GM21515 (cell line): ENCODE results near the gene CEP43.

Source experiments
- ATAC-seq: cut with Tn5 transposase; IDR thresholded peaks from one replicate; pipeline ENCODE4 v1.9.1; 2021; ENCODE audit not compliant: unreplicated experiment

CEP43 gene, protein sequence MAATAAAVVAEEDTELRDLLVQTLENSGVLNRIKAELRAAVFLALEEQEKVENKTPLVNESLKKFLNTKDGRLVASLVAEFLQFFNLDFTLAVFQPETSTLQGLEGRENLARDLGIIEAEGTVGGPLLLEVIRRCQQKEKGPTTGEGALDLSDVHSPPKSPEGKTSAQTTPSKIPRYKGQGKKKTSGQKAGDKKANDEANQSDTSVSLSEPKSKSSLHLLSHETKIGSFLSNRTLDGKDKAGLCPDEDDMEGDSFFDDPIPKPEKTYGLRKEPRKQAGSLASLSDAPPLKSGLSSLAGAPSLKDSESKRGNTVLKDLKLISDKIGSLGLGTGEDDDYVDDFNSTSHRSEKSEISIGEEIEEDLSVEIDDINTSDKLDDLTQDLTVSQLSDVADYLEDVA

DNA sequence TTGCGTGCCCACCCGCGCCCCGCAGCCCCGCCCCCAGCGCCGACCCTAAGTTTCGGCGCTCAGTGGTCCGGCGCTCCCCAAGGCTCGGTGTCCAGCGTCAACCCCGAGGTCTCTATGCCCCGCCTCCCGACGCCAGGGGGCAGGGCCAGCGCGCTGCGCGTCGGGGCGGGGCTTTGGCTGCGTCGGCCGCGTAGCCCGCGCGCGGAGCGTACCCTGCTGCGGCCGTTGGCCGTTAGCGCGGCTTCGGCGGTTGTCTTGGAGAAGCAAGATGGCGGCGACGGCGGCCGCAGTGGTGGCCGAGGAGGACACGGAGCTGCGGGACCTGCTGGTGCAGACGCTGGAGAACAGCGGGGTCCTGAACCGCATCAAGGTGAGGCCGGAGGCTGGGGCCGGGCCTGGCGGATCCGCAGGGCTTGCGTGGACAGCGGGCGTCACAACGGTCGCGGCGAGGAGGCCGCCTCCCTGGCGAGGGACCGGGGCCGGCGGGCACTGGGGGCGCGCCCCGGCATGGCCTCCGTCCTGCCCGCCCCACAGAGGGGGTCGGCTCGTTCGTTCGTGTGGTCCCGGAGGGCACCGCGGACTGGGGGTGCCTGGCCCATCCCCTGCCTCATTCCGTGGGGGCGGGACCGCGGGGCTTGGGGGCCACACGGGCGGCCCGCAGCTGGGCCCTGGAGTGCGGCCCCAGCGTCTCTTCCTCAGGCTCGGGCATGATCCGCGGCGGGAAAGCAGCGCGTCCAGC lies at the start of gene CEP43:
TSS of gene CEP43 (plus strand) at position 253 of the 739 bp plus-strand sequence. CDS start at position 269, 16 bp downstream.
- ATAC-seq = peak; percentile 88

DNA sequence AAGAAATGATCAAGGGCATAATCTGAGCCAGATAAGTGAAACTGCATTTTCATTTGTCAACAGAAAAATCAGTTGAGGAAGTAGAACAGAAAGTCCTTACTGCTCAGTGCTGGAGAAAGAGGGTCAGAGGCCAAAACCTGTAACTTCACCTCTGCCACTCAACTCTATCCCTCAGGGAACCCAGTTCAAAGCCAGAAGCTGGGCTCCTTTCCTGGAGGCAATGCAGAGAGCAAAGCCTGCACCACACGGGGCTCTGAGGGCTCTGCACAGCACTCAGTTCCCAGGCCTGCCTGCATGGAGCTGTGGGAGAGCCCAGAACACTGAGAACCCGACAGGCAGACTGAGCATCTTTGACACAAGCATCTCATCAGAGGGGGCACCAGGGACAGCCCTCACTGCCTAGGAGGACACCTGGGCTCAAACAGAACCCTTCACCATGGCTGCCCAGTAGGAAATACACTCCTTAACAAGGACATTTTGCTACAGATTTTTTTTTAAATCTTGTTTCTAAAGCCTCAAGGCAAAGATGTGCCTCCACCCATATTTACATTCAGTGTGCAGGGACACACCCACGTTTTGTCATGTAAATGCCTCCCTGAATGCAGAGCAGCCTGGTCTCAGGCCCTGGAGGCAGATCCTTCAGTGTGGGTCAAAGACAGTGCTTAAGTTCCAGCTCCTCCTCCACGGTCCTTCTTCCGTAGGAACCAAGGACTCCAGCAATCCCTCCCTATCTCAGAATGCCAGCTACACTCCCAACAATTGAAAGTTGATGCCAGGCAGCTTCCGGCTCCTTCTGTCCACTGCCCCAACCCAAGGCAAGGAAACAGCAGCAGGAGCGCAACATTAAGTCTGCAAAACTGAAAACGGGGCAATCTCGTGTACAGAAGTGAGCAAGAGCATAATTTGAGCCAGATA lies 49.4 kb upstream of the CEP43 start:
- peak; percentile 8 for ATAC-seq

DNA sequence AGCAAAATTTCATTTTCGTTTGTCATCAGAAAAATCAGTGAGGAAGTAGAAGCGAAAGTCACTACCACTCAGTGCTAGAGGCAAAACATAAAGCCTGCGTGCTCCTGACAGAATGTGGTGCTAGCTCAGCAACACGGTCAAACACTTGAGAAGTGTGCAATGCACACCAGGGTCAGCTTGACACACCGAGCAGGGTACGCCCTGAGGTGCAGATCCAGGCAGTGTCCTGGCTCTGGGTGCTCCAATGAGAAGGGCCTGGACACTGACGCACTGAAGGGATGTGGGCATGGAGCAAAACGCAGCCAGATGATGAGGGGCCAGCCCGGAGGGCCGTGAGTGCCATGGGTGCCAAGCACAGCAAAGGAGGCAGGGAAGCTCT lies 48.8 kb upstream of the CEP43 start:
- peak; percentile 51 for ATAC-seq

DNA sequence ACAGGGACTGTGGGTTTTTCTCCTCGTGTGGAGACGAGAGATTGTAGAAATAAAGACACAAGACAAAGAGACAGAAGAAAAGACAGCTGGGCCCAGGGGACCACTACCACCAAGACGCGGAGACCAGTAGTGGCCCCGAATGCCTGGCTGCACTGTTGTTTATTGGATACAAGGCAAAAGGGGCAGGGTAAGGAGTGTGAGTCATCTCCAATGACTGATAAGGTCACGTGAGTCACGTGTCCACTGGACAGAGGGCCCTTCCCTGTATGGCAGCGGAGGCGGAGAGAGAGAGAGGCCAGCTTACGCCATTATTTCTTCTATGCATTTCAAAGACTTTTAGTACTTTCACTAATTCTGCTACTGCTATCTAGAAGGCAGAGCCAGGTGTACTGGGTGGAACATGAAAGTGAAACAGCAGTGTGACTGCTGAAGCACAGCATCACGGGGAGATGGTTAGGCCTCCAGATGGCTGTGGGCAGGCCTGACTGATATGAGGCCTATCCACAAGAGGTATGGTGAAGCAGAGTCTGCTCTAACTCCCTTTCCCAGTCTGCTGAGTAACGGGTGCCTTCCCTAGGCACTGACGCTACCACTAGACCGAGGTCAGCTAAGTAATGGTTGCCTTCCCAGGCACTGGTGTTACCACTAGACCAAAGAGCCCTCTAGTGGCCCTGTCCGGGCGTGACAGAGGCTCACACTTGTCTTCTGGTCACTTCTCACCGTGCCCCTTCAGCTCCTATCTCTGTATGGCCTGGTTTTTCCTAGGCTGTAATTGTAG lies 48.1 kb upstream of the CEP43 start:
- ATAC-seq = peak; percentile 87

DNA sequence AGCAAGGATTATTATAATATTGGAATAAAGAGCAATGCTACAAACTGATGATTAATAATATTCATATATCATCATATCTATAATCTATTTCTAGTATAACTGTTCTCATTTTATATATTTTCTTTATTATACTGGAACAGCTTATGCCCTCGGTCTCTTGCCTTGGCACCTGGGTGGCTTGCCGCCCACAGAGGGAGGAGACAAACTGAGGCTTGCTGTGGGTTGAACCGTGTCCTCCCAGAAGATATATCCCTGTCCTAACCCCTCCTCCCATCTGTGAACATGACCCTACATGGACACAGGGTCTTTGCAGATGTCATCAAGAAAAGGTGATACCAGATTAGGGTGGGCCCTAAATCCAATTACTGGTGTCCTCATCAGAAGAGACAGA lies 47.5 kb upstream of the CEP43 start:
- no peak for ATAC-seq

DNA sequence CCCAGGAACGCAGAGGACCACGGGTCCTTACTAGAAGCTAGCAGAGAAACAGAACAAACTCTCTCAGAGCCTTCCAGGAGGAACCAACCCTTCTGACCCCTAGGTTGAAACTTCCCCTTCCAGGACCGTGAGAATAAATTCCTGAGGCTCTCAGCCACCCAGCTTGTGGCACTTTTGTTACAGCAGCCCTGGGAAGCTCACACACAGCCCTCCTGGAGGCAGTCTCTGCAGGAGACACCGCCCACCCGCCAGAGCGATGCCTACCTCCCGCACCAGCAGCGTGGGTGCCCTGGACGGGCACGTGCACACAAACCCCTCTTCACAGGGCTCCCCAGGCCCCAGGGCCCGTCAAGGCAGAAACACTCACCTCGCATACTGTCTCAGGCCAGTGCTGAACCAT lies 47.1 kb upstream of the CEP43 start:
- ATAC-seq = no peak

DNA sequence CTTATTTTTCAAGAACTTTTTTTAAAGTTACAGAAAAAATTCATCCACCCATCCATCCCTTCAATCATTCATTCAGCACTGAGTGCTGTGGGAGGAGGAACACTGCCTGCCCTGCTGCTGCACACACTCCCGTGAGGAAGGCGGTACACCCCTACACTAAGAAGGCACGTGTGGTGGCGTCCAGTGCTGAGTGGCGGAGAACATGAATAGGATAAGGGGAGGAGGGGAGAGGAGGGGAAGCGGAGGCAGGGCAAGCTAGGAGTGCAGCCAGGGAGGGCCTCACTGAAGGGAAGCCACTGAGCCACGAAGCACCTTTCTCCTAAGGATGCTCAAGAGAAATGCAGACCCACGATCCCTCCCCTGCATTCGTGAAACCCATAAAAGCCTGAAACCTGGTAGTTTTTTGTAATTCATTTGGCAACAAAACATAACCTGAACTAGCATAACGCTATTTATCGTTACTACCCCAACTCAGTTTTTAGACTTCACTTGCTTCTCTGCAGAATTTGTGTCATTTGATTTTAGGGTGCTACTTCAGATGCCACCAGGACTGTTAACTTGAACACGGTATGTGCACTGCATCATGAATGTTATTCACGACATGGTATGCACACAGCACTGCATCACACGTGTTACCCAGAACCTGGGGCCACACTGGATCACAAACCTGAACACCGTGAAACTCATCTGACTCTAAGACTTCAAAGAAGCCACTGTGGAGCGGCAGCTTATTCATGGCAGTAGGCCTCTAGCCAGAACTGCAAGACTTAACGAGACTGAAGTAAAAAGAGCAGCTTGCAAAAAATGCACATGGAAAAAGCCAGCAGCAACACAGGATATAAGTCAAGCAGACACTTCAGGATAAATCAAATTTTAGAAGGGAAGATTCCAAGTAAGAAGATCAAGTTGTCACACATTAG lies 46.4 kb upstream of the CEP43 start:
- ATAC-seq = no peak

DNA sequence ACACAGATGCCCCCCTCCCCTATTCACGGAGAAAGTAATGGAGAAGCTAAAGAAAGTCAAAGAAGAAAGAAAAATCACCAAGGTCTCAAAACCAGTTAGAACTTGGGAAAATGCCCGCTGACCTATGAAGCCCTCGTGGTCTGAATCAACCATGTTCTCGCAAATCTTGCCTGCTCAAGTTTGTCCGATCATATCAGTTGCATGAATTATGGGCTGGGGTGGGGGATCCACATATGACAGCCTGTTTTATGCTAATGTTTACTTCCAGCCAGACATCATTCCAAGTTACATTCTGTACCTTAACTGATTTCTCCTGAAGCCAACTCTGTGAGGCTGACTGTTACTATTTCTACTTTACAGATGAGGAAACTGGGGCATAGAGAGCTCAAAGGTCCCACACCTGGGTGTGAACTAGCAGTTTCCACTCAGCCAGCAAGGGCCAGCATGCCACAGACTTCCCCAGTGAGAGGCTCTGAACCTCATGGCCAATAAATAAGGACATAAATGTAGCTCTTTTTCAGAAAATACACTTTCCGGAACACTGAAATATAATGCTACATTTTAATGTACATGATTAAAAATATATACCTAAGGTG lies 45.0 kb upstream of the CEP43 start:
- ATAC-seq = no peak

DNA sequence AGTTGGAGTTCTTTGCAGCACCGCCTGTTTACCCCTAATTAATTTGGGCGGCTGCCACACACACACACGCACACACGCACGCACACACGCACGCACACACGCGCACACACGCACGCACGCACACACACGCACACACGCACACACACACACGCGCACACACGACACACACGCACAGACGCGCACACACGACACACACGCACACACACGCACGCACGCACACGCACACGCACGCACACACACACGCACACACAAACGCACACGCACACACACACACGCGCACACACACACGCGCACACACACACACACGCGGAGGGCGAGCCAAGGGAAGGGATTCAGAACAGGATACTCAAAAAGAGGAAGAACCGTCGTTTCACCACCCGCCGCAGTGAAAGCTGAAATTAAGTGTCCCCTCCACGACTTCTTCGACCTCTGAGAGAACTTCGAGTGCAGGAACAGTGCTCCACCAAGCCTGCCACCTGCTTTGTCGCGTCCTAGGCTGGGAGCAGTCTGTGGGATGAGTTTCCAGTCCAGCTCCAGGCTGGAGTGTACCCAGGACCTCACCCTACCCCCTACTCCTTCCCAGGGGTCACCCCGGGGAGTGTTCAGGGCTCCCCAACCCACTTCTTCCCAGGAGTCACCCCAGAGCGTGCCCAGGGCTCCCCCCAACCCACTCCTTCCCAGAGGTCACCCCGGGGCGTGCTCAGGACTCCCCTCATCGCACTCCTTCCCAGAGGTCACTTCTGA lies 43.9 kb upstream of the CEP43 start:
- no peak for ATAC-seq

DNA sequence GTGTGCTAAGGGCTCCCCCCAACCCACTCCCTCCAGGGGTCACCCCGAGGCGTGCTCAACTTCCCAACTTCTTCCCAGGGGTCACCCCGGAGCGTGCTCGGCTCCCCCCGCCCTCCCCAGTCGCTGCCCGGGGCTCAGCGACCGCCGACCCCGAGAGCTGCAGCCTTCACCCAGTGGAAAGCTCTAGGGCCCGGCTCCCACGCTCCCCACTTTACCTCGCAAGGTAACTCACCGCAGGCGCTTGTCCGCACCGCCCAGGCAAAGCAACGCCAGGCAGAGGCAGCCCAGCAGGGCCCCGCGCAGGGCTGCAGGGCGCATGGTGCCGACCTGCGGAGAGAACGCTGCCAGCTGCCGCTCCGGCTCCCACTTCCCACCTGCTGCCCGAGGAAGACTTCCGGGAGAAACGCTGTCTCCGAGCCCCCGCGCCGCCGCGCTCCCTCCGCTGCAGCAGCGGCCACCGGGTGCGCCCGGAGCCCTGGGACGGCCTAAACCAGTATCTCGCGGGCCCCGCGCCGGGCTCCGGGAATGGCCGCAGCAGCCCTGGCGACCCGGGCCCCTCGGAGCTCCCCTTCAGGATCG lies 43.2 kb upstream of the CEP43 start:
- peak; percentile 1 for ATAC-seq

DNA sequence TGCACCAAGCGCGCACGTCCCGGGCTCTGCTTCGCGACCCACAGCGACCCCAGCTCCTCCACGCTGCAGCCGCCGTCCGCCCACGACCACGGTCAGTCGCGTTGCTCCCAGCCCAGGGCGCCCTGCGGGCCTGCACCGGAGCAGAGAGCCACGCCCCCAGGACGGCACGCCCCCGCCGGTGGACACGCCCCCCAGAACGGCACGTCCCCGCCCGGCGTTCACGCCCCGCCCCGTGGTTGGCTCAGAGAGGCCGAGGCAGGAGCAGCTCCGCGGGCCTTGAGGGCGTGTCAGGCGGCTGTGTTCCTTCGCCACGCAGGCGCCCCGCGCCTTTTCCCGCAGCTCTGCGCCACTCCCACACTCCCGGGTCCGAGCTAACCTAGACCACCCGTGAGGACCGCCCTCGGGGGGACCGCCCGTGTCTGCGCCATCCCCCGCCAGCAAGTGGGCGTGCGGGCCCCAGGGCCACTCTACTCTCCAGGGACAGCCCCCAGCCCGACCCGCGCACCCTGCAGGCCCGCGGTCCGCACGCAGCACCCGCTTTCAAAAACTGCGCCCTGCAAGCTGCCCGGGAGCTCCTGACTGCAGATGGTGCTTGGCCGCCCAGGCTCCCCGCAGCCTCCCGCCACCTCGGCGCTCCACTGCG lies 42.6 kb upstream of the CEP43 start, which contains the start of gene RNASET2:
TSS of gene RNASET2 (minus strand) at position 107 of the 643 bp plus-strand sequence. CDS start 368 bp downstream, outside the sequence.
- peak; percentile 68 for ATAC-seq

DNA sequence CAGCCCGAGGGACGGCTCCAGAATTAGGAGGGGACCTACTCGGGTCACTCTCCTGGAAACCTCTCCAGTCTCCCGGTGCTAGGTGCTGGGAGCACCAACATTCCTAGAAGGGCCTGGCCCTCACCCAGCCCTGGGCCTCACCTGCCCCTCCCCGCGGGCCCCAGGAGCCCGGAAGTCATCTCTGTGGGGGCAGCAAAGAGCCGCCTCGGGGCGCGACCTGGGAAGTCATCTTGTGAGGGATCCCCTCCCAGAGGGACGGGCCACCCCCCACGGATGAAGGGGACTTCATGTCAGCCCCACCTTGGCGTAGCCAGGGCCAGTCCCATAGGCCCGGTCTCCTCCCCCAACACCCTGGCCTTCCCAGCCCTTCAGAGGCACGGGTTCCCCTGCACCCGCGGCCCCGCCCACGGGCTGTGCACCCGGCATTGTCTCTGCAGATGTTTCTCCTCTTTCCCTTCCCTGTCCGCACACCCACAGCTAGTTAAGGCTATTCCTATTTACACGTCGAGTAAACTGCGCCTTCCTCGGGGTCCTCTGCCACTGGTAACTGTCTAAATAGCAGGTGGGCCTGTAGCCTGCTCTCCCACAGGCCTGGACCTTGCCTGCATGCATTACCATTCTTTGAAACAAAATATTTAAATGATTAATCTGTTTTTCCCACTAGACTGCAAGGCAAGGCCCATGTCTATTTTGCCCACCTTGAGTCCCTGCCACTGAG lies 42.0 kb upstream of the CEP43 start:
- ATAC-seq = peak; percentile 37

DNA sequence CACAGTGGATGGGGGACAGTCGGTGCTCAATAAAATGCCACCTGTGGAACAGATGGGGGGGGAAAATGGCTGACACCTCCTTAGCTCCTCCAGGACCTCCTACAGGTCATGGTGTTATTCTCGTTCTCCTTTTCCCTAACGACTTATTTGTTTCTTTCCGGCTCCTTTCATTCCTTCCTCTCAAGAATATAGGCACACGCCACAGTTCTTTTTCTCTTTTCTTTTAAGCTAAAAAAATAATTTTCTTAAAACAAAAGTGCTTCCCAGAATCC lies 41.5 kb upstream of the CEP43 start:
- ATAC-seq = no peak

DNA sequence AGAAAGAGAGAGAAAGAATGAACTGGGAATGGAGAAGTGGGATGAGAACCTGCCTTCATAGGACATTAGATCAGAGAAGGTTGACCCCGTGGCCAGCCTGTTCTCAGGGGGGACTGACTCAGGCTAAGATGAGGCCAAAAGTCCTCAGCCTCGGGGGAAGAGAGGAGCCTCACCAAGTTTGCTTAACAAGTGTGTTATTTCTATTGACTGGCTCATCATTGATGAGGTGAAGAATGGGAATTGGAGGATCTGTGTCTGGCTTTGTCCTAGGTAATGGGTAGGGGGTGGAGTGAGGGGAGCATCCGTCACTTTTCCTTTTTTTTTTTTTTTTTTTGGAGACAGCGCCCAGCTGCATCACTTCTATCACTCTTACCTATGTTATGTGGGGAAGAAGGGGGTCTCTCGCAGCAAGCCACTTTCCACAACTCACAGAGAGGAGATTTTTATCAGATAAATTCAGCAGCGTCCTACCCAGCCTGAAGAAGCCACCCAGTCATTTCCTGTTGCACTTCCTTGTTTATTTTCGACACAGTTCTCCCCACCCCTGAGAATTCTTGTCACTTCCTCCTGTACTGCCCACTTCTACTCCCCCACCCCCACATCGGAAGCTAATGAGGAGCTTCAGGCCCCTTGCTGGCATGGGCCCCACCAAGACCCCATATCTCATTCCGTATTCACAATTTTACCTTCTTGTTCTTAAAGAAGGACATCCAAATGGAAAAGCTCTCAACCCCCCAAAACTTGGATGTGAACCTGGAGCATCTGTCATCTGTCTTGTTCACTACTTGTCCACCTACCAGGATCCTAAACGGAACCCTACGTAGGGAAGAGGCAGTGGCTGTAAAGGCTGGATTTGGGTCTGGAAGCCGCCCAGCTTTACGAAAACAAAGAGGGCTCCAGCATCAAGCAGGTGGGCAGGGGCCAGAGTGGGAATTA lies 40.0 kb upstream of the CEP43 start:
- peak; percentile 32 for ATAC-seq

DNA sequence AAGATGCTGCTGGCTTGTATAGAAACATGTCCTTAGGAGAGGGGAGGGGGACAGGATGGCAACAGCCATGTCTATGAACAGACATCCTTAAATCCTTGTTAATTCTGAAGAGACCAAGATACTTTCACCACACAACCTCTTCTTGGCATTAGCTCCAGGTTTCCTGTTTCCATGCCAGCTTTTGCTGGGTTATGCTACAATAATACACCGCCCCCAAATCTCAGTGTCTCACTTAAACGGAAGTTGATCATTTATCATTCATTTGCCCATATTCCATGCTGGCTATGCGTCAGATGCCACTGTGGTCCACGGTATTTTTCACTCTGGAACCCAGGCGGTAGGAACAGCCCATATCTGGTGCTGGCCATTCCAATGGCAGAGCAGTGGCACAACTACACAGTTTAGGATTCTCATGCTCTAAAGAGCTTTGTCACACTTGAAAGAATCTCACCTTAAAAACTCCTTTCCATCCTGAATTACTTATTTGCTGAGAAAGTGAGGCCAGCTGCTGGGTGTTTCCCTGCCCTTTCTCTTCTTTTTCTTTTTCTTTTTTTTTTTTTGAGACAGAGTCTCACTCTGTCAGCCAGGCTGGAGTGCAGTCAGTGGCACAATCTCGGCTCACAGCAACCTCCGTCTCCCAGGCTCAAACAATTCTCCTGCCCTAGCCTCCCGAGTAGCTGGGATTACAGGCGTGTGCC lies 39.1 kb upstream of the CEP43 start:
- no peak for ATAC-seq
